T-helper 1 cell treated with Interleukin-12 subunit alpha and Interleukin-12 subunit beta and Interleukin-4 antibody, amounts not matched to agents 30 ng/mL and 1 ng/mL, for 36 hours (primary cell): Measurements from ENCODE around the gene SLC9A5. TPM values are rescaled to one million over a fixed set of nuclear protein-coding genes. Genes with fewer than 3 reads are reported as not detected.

Experiments used
- intact Hi-C: fragments of 100-400 bp; cut with micrococcal nuclease; formaldehyde crosslinking; loops from one replicate; pipeline ENCODE4 v1.15.1; 2024
- total RNA-seq: library from RNA; stranded (reverse); gene quantifications from 2 replicates; pipeline ENCODE4 v1.2.3, GENCODE V29; 2022

Gene SLC9A5
- total RNA-seq, 1 donor from 2014 or later: 3.5 TPM

GRCh38 chr16:67213197-67214019 lies 35.4 kb upstream of the SLC9A5 start:
- intact Hi-C loops: no loop called here

- intact Hi-C loops: no loop called here
Measured at GRCh38 chr16:67215706-67216105, 33.1 kb upstream of the SLC9A5 start.

GRCh38 chr16:67216612-67217490 lies 31.9 kb upstream of the SLC9A5 start:
- intact Hi-C loops: no loop called here

DNA sequence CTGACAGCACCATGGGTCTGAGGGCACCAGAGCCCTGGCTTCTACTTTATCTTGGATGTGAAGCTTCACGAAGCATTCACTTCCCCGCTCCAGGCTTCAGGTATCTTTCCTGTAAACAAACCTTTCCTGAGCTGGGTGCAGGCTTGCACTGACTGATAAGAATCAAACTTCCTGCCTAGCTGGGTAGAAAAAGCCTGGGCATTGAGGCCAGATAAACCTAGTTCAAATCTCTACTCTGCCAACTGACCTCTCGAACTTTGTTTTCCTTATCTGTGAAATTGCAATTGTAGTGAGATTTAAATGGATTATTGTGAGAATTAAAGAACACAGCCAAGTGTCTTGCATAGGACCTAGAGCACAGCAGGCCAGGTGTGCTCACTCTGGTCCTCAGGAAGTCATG lies 24.8 kb upstream of the SLC9A5 start:
- intact Hi-C loops: no loop called here

DNA sequence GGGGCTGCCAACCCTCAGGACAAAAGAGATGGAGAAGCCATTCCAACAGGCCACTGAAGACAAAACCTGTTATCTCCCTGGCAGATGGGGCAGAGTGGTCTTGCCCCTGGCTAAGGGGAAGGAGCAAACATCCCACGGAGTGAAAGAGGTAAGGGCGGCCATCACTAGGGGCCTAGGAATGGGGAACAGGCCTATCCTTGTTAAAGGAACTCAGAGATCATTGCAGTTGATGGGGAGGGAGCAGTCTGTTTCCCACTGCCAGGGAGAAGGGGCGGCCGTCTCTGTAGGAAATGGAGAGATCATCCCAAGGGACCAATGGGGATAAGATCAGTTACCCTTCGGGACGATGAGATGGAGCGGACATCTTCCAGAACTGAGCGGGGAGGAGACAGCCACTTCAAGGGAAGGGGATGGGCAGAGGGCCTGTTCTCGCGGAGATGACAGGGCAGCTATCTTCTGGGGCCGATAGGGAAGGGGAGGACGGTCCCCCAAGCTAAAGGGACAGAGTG lies 22.4 kb upstream of the SLC9A5 start:
- intact Hi-C loops: loop anchor here (1.0 to 5.0 kb wide), 7 partner anchors 18 to 1616 kb away; partner anchors contain the start of genes GFOD2, MATCAP1, PHAF1 and PLEKHG4

DNA sequence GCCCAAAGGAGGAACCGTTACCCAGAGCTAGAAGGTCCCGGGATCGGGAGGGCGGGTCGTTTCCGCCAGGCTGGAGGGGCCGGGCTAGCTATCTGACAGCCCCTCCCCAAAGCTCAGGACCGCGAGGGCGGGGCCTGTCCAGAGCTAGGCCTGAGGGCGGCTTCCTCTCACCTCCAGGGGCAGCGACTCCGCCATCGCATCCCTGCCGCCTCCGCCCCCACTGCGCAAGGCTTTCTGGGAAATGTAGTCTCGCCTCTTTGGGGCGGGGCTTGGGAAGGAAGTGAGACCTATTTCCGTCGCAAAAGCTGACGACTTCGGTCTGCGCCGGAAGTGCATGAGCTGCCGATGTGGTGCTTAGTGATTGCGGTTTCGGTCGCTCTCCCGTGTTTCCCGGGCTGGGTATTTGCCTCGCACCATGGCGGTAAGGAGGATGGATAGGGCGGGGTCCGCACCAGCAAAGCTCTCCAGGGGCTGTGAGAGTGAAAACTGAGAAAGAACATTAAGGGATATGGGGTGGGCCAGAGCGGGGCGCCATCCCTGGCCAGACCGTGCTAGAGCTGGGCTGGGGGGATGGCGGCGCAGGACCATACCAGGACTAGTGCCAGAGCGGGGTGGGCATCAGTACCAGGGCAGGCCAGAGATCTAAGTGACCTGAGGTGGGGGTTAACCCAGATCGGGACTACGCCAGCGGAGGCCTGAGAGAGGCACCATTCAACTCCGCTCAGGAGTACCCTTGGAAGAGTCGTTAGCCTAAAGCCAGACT lies 21.8 kb upstream of the SLC9A5 start, which contains the start of gene TMEM208:
Gene TMEM208, plus strand, starts transcription at position 327 of the 763 bp plus-strand sequence. Its CDS starts 89 bp downstream, at position 416.
- intact Hi-C loops: loop anchor here (1.0 to 5.0 kb wide), 13 partner anchors 9 to 1615 kb away; partner anchors contain the start of genes ACD, E2F4, FBXL8 and FHOD1

DNA sequence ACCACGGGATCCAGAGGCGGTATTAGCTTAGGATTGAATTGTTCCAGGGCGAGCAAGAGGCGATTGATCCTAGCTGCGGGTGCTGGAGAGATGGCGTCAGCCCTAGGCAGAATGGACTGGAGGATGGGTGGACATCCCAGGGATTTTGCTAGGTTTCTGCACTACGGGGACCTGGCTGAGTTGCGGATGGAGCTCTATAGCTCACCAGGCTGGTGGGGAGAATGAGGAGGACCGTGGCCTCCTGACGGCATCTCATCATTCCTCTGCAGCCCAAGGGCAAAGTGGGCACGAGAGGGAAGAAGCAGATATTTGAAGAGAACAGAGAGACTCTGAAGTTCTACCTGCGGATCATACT lies 21.2 kb upstream of the SLC9A5 start:
- intact Hi-C loops: loop anchor here (1.0 to 5.0 kb wide), 10 partner anchors 9 to 1615 kb away; partner anchors contain the start of genes ACD, E2F4, FBXL8 and FHOD1

- intact Hi-C loops: loop anchor here (5.0 kb wide), 2 partner anchors 614 to 1614 kb away; partner anchors contain the start of genes TANGO6 and THAP11
Measured at GRCh38 chr16:67228034-67228785, 20.6 kb upstream of the SLC9A5 start.

GRCh38 chr16:67228905-67229304 lies 19.9 kb upstream of the SLC9A5 start:
- intact Hi-C loops: loop anchor here (5.0 kb wide), 2 partner anchors 613 to 1613 kb away; partner anchors contain the start of genes TANGO6 and THAP11

DNA sequence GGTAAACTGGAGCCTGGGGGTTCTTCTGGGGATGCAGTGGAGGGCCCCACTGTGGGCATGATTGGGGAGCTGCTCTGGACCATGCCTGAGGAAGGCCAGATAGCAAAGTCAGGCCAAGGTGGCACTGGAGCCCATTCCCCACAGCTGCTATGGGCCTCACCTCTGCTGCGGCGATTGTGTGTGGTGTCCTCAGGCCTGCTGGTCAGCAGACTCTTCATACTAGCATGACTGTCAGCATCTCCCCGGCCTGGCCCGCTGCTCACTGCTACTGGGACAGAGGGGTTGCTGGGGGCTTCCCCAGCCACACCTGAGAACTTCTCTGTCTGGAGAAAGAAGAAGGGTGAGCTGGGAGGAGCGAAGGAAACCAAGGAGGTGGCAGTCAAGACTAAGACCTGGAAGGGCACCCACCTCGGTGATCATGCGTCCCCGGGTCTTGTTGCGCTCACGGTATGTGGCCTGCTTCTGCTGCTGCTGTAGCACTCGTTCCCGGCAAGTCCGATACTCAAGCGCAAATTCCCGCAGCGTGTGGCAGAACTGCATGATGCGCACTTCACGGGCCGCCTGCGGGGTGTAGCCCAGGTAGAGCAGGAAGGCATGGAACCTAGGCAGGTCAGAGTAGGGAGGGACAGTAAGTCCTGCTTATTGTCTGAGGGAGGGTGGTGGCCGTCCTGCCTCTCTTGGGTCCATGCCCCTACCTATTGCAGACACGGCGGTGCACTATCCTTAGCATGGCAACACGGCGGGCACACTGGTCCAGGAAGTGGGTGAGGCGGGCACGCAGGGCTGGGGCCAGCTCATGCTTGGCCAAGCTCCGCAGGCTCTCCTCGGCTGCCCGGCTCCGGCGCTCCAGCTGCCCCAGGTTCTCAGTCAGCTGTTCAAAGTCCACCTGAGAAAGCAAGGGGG lies 18.6 kb upstream of the SLC9A5 start:
- intact Hi-C loops: loop anchor here (5.0 kb wide), 2 partner anchors 612 to 1612 kb away; partner anchors contain the start of genes TANGO6 and THAP11

DNA sequence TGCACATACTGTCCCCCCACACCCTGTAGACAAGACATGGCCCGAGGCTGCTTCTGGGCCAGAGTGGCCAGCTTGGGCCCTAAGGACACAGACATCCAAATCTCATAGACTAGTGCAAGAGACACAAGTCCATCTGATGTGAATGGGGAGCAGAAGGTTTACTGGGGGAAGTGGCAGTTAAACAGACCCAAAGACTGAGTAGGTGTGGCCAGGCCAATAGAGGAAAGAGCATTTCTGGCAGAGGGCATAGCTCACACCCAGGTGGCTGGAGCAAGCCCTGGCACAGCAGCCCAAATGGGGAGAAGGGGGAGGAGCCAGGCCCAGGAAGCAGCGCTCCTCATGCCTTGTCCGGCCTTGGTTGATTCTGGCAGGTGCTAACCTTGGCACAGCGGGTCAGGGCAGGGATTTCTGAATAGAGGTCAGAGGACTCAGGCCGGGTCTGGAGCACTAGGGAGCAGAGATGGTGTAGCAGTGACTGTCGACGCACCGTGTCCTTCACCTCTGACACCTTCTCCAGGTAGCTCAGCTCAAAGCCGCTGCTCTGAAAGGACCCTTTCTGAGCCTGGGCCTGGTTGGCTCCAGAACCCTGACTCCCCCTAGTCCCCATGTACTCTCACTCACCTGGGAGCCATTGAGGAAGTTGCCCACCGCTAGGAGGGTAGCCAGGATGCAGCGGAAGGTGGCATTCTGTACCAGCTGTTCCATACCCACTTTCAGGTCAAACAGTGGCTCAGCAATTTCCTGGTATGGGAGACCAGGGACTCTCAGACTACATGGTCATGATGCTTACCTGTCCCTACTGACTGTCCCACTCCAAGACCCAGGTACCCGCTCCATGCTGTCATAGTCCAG lies 17.7 kb upstream of the SLC9A5 start:
- intact Hi-C loops: no loop called here

- intact Hi-C loops: no loop called here
Measured at GRCh38 chr16:67233596-67233995, 15.2 kb upstream of the SLC9A5 start.

GRCh38 chr16:67234180-67234597 lies 14.6 kb upstream of the SLC9A5 start:
- intact Hi-C loops: no loop called here

DNA sequence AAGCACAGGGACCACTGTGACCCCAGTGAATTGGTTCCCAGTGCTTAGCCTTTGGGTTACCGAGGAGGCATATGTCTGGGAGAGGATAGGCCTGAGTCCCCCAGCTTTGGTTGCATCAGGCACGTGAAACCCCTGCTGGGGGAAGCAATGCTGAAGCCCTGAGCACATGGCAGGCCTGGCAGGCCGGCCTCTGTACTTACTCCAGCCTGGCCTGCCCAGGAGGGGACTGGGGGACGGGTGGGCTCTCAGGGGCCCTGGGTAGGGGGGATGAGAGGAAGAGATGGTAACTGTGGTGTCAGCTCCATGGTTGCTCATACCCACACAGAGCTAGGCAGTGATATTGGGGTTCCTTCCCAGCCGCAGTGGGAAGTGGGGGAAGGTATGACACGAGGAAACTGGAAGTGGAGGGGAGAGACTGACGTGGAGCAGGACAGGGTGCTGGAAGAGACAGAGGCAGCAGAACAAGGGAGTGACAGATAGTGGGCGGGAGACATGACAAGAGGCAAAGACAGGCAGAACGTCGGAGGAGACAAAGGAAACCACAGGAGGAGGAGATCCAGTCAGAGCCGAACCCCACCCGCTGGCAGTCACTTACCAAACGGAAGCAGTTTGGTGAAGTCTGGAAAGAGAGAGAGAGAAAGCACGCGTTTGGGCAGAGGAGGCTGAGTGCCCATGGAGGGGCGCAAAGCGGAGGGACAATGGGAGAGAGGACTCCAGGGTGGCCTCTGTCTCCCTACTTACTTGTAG lies 12.8 kb upstream of the SLC9A5 start:
- intact Hi-C loops: loop anchor here (1.0 to 2.0 kb wide), 3 partner anchors 8 to 53 kb away; partner anchors contain the start of genes MATCAP1 and TMEM208

- intact Hi-C loops: loop anchor here (1.0 to 2.0 kb wide), 3 partner anchors 8 to 54 kb away; partner anchors contain the start of genes MATCAP1 and TMEM208
Measured at GRCh38 chr16:67236563-67237395, 12.0 kb upstream of the SLC9A5 start.
